Transverse colon (tissue), 3 donors: ENCODE data around the gene NOVA1.

Source experiments
- EP300 ChIP-seq: sonication (generic); formaldehyde crosslinking; IDR thresholded peaks from one replicate; pipeline ENCODE4 v1.6.1; 2017; ENCODE audit warnings: antibody characterized with exemption, low read depth
- TF ChIP-seq, protein P1 (sequence below), 5 experiments: fragments of 200-600 bp in 3 of 5; fragments of 450-650 bp in 2 of 5; sonication (generic) in 3 of 5; IDR thresholded peaks; 1 replicate in 2 of 5; 2 replicates in 3 of 5; pipeline ENCODE4 v1.5.1; 2016 to 2017; ENCODE audit warnings: antibody characterized with exemption in 5 of 5, inconsistent platforms in 3 of 5, mild to moderate bottlenecking in 2 of 5, moderate library complexity in 1 of 5

DNA sequence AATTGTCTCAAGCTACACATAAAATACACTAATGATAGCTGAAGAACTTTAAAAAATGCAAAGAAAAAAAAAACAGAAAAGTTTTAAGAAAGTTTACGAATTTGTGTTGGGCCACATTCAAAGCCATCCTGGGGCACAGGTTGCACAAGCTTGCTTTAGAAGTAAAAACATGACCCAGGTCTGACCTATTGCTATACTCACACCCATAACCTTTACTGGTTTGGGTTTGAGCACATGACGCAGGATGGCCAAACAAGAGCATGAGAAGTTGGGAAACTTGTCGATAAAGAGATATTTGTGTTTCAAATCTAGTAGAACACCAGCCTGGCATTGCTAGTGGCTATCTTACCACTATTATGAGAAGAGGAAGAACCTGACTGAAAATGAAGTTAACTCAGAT, 143.7 kb downstream of the NOVA1 start:
- TF ChIP-seq, protein P1, sequence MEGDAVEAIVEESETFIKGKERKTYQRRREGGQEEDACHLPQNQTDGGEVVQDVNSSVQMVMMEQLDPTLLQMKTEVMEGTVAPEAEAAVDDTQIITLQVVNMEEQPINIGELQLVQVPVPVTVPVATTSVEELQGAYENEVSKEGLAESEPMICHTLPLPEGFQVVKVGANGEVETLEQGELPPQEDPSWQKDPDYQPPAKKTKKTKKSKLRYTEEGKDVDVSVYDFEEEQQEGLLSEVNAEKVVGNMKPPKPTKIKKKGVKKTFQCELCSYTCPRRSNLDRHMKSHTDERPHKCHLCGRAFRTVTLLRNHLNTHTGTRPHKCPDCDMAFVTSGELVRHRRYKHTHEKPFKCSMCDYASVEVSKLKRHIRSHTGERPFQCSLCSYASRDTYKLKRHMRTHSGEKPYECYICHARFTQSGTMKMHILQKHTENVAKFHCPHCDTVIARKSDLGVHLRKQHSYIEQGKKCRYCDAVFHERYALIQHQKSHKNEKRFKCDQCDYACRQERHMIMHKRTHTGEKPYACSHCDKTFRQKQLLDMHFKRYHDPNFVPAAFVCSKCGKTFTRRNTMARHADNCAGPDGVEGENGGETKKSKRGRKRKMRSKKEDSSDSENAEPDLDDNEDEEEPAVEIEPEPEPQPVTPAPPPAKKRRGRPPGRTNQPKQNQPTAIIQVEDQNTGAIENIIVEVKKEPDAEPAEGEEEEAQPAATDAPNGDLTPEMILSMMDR (IDR thresholded peaks at IDR 0.05): no peak
- TF ChIP-seq EP300: no peak
